Gastrocnemius medialis (tissue), 4 donors: Measurements from ENCODE around the gene MAGOHB.

Experiments used
- CTCF ChIP-seq, 5 experiments: fragments of 450-650 bp in 3 of 5; fragments of 200-600 bp in 2 of 5; sonication (generic) in 2 of 5; IDR thresholded peaks in 4 of 5; conservative IDR thresholded peaks in 1 of 5; 1 replicate in 4 of 5; 2 replicates in 1 of 5; pipeline ENCODE4 v1.5.1; 2016 to 2019; ENCODE audit warnings: antibody characterized with exemption in 5 of 5, mild to moderate bottlenecking in 3 of 5, moderate library complexity in 3 of 5
- POLR2A ChIP-seq, 2 donors: fragments of 450-650 bp; IDR thresholded peaks; one replicate each; pipeline ENCODE4 v1.6.1; 2017; ENCODE audit warnings: antibody characterized with exemption in 2 of 2, mild to moderate bottlenecking in 2 of 2, moderate library complexity in 2 of 2

- TF ChIP-seq CTCF (IDR thresholded peaks at IDR 0.05 in 4 of 5, conservative IDR thresholded peaks at IDR 0.05 in 1 of 5) (no peak), POLR2A (IDR thresholded peaks at IDR 0.05) (no peak)
These were observed 40.6 kb upstream of the MAGOHB start for GRCh38 chr12:10654003-10654402.
